T-helper 9 cell (primary cell): Measurements from ENCODE around the gene SCART1.
"Not testable (repeated sequence)": the region's sequence is repeated elsewhere in the genome, so short reads cannot be mapped to it uniquely, and the experiment has no call there.

ENCODE experiments used
- DNase-seq: peaks from one replicate; pipeline ENCODE4 v3.0.0-alpha.2; 2020

The SCART1 gene

GRCh38 chr10:133456041-133456951, 2.6 kb downstream of the SCART1 start:
- no peak for DNase-seq

- no peak for DNase-seq
Observed at GRCh38 chr10:133457100-133457841, 3.5 kb downstream of the SCART1 start.

- no peak for DNase-seq
Observed at GRCh38 chr10:133458021-133458709, 4.4 kb downstream of the SCART1 start.

- no peak for DNase-seq
Observed at GRCh38 chr10:133458710-133459453, 5.1 kb downstream of the SCART1 start.

GRCh38 chr10:133459454-133460207, 5.9 kb downstream of the SCART1 start:
- DNase-seq, result no peak

- no peak for DNase-seq
Observed at GRCh38 chr10:133460208-133460769, 6.5 kb downstream of the SCART1 start.

- no peak for DNase-seq
Observed at GRCh38 chr10:133461027-133461426, 7.3 kb downstream of the SCART1 start.

GRCh38 chr10:133461841-133462240, 8.1 kb downstream of the SCART1 start:
- no peak for DNase-seq

GRCh38 chr10:133462512-133463305, 9.0 kb downstream of the SCART1 start:
- DNase-seq, result no peak

- no peak for DNase-seq
Observed at GRCh38 chr10:133464582-133465031, 10.9 kb downstream of the SCART1 start.

- no peak for DNase-seq
Observed at GRCh38 chr10:133465191-133465949, 11.6 kb downstream of the SCART1 start.

- DNase-seq, result no peak
Observed at GRCh38 chr10:133465950-133466474, 12.3 kb downstream of the SCART1 start.

GRCh38 chr10:133466683-133467275, 13.0 kb downstream of the SCART1 start:
- no peak for DNase-seq

GRCh38 chr10:133467286-133467911, 13.7 kb downstream of the SCART1 start:
- DNase-seq, result no peak

GRCh38 chr10:133469205-133469604, 15.5 kb downstream of the SCART1 start:
- not testable (repeated sequence) for DNase-seq

- DNase-seq, result no peak
Observed at GRCh38 chr10:133471300-133472109, 17.8 kb downstream of the SCART1 start.

GRCh38 chr10:133473270-133473669, 19.5 kb downstream of the SCART1 start:
- no peak for DNase-seq

GRCh38 chr10:133474027-133474426, 20.3 kb downstream of the SCART1 start:
- DNase-seq, result no peak
